ENCODE results near the gene QARS1.

QARS1 gene

GRCh38 chr3:49053543-49053942 lies 51.0 kb downstream of the QARS1 start:
- no peak for DNase-seq (ENCODE audit: low read depth in 2 of 2)
